Endothelial cell of coronary artery (primary cell): ENCODE measurements around the gene AMZ2. TPM values are rescaled to one million over a fixed set of nuclear protein-coding genes. Genes with fewer than 3 reads are reported as not detected.

Source experiments
- total RNA-seq: library from RNA; depleted of rRNA; stranded (reverse); fragments of >200 nt; gene quantifications from 2 replicates; pipeline ENCODE4 v1.2.3, GENCODE V29; 2014

The AMZ2 gene
- total RNA-seq = 44.2 and 58.2 TPM in 2 replicates

GRCh38 chr17:68247445-68248198 lies at the start of gene AMZ2:
Gene AMZ2 (plus strand): TSS chr17:68248043. CDS start chr17:68250188, 2,145 bp downstream.

GRCh38 chr17:68290955-68291835 lies 43.4 kb downstream of the AMZ2 start, which contains the start of the genes ARSG and SLC16A6:
Gene ARSG (plus strand): TSS chr17:68291495. CDS start chr17:68307494, 15,999 bp downstream.
Gene SLC16A6 (minus strand): TSS chr17:68291127. CDS start chr17:68278320, 12,807 bp downstream.

Other genes starting within 250 kb of the AMZ2 start
- 87.3 and 147 TPM in 2 replicates for gene KPNA2, start 212.3 kb upstream of the AMZ2 start, total RNA-seq
- gene SLC16A6, start 43.1 kb downstream of the AMZ2 start, total RNA-seq = 0.09 and 0.63 TPM in 2 replicates
- gene ARSG, start 43.5 kb downstream of the AMZ2 start, total RNA-seq = 1.1 and 1.5 TPM in 2 replicates
- gene WIPI1, start 209.5 kb downstream of the AMZ2 start, total RNA-seq = 48.0 and 52.0 TPM in 2 replicates